CD4-positive, alpha-beta T cell treated with Interleukin-15 for 1 hour (primary cell): ENCODE results near the gene NEU3.
"Not testable (repeated sequence)": the region's sequence is repeated elsewhere in the genome, so short reads cannot be mapped to it uniquely, and the experiment has no call there.

Source experiments
- DNase-seq: peaks from one replicate; pipeline ENCODE4 v3.0.0-alpha.2; 2020

The NEU3 gene

GRCh38 chr11:74984730-74985129 lies 4.0 kb upstream of the NEU3 start:
- DNase-seq = no peak

- no peak for DNase-seq
These were observed 516 bp downstream of the NEU3 start for GRCh38 chr11:74989260-74989638.

GRCh38 chr11:74990150-74990549 lies 1.4 kb downstream of the NEU3 start:
- not testable (repeated sequence) for DNase-seq

GRCh38 chr11:74990941-74991340 lies 2.2 kb downstream of the NEU3 start:
- DNase-seq = no peak

- DNase-seq = no peak
These were observed 4.1 kb downstream of the NEU3 start for GRCh38 chr11:74992852-74993251.

- DNase-seq = no peak
These were observed 12.2 kb downstream of the NEU3 start for GRCh38 chr11:75000975-75001354.

- DNase-seq = no peak
These were observed 13.0 kb downstream of the NEU3 start for GRCh38 chr11:75001686-75002085.

GRCh38 chr11:75002516-75002915 lies 13.8 kb downstream of the NEU3 start:
- DNase-seq = no peak

- no peak for DNase-seq
These were observed 15.5 kb downstream of the NEU3 start for GRCh38 chr11:75004215-75004614.

- no peak for DNase-seq
These were observed 22.6 kb downstream of the NEU3 start for GRCh38 chr11:75011357-75011756.

GRCh38 chr11:75011872-75012271 lies 23.1 kb downstream of the NEU3 start:
- no peak for DNase-seq

- DNase-seq = no peak
These were observed 24.3 kb downstream of the NEU3 start for GRCh38 chr11:75013051-75013450.

GRCh38 chr11:75014129-75014528 lies 25.4 kb downstream of the NEU3 start:
- DNase-seq = no peak

GRCh38 chr11:75019200-75019599 lies 30.5 kb downstream of the NEU3 start:
- not testable (repeated sequence) for DNase-seq

GRCh38 chr11:75020328-75020727 lies 31.6 kb downstream of the NEU3 start:
- DNase-seq = not testable (repeated sequence)

- DNase-seq = no peak
These were observed 33.6 kb downstream of the NEU3 start for GRCh38 chr11:75022296-75022695.

- peak; percentile 66 for DNase-seq
These were observed 34.1 kb downstream of the NEU3 start for GRCh38 chr11:75022759-75023396.

- DNase-seq = no peak
These were observed 34.8 kb downstream of the NEU3 start for GRCh38 chr11:75023446-75024067.

GRCh38 chr11:75024068-75024449 lies 35.3 kb downstream of the NEU3 start:
- DNase-seq = no peak

GRCh38 chr11:75024764-75025211 lies 36.1 kb downstream of the NEU3 start:
- no peak for DNase-seq

GRCh38 chr11:75025561-75025960 lies 36.8 kb downstream of the NEU3 start:
- DNase-seq = no peak

- DNase-seq = no peak
These were observed 39.6 kb downstream of the NEU3 start for GRCh38 chr11:75028321-75028720.

GRCh38 chr11:75028724-75029123 lies 40.0 kb downstream of the NEU3 start:
- no peak for DNase-seq

- no peak for DNase-seq
These were observed 41.3 kb downstream of the NEU3 start for GRCh38 chr11:75029836-75030631.
